T-helper 2 cell treated with Interferon-gamma antibody and Interleukin-4, amounts not matched to agents 5 μg/mL and 100 μg/mL, for 36 hours (primary cell): ENCODE data around the gene ILKAP.

Experiments
- DNase-seq: peaks from one replicate; pipeline ENCODE4 v3.0.0; 2021; ENCODE audit warnings: low spot score
- H3K27ac Mint-ChIP-seq: one replicate; pipeline ENCODE4 v1.8.0; 2021; ENCODE audit warnings: mild to moderate bottlenecking, mixed read lengths
- H3K27me3 Mint-ChIP-seq: one replicate; pipeline ENCODE4 v1.8.0; 2021; ENCODE audit warnings: low read depth, mixed read lengths
- H3K36me3 Mint-ChIP-seq: one replicate; pipeline ENCODE4 v1.8.0; 2021; ENCODE audit warnings: low read depth, mixed read lengths
- H3K4me1 Mint-ChIP-seq: one replicate; pipeline ENCODE4 v1.8.0; 2021; ENCODE audit warnings: low read depth, mixed read lengths
- H3K4me3 Mint-ChIP-seq: one replicate; pipeline ENCODE4 v1.8.0; 2022; ENCODE audit warnings: mild to moderate bottlenecking, moderate library complexity, mixed read lengths
- H3K9me3 Mint-ChIP-seq: one replicate; pipeline ENCODE4 v1.8.0; 2021; ENCODE audit warnings: mixed read lengths

ILKAP gene

GRCh38 chr2:238139196-238140039 lies 64.1 kb downstream of the ILKAP start:
- Mint-ChIP-seq H3K36me3 (no peaks in the 10 kb centered on the region), H3K4me1 (no peaks in the 10 kb centered on the region), H3K4me3 (no peak overlapping the region), H3K9me3 (no peaks in the 10 kb centered on the region), H3K27ac (no peak overlapping the region), H3K27me3 (no peaks in the 10 kb centered on the region)
- DNase-seq, result peak; percentile 25

- Mint-ChIP-seq H3K36me3 (no peaks in the 10 kb centered on the region), H3K27me3 (no peaks in the 10 kb centered on the region), H3K27ac (no peak within 1 kb of the TSS), H3K4me3 (no peak within 1 kb of the TSS), H3K4me1 (no peaks in the 10 kb centered on the region), H3K9me3 (no peaks in the 10 kb centered on the region)
- DNase-seq, result no peak
These were observed 64.9 kb downstream of the ILKAP start, which contains the start of gene KLHL30 for GRCh38 chr2:238138331-238139195. KLHL30 (plus strand) TSS chr2:238138668; CDS start chr2:238140755, 2,087 bp downstream.

- no peaks in the 10 kb centered on the region for H3K9me3 Mint-ChIP-seq
- DNase-seq, result no peak
- H3K27me3 Mint-ChIP-seq, result no peaks in the 10 kb centered on the region
- no peak overlapping the region for H3K27ac Mint-ChIP-seq
- H3K36me3 Mint-ChIP-seq, result no peaks in the 10 kb centered on the region
- no peaks in the 10 kb centered on the region for H3K4me1 Mint-ChIP-seq
- no peak overlapping the region for H3K4me3 Mint-ChIP-seq
These were observed 65.6 kb downstream of the ILKAP start for GRCh38 chr2:238137885-238138284.

- Mint-ChIP-seq H3K4me3 (no peak overlapping the region), H3K36me3 (no peaks in the 10 kb centered on the region), H3K27me3 (no peaks in the 10 kb centered on the region), H3K27ac (no peak overlapping the region), H3K9me3 (no peaks in the 10 kb centered on the region), H3K4me1 (no peaks in the 10 kb centered on the region)
- DNase-seq, result no peak
These were observed 66.5 kb downstream of the ILKAP start for GRCh38 chr2:238136820-238137537.

- DNase-seq, result no peak
- Mint-ChIP-seq H3K27me3 (no peaks in the 10 kb centered on the region), H3K36me3 (no peaks in the 10 kb centered on the region), H3K4me1 (no peaks in the 10 kb centered on the region), H3K27ac (no peak overlapping the region), H3K9me3 (no peaks in the 10 kb centered on the region), H3K4me3 (no peak overlapping the region)
These were observed 67.8 kb downstream of the ILKAP start for GRCh38 chr2:238135601-238136150.

DNA sequence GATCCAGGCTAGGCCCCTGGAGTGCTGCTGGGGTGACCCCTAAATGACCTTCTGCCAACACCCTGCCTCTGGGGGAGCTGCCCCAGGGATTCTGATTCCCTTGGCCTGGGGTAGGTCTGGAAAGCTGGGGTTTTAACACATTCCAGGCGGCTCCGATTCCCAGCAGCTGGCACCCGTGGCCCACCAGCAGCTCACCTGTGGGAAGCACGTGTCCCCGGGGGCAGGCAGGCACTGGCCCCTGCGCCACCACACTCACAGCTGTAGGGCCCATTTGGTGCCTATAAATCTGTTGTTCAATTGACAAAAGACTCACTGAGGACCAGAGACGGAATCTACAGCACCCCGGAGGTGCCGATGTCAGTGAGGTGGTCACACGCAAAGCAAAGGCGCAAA lies 69.1 kb downstream of the ILKAP start:
- Mint-ChIP-seq H3K27me3 (no peaks in the 10 kb centered on the region), H3K9me3 (no peaks in the 10 kb centered on the region), H3K4me1 (no peaks in the 10 kb centered on the region), H3K4me3 (no peak overlapping the region), H3K27ac (no peak overlapping the region), H3K36me3 (no peaks in the 10 kb centered on the region)
- DNase-seq, result no peak

DNA sequence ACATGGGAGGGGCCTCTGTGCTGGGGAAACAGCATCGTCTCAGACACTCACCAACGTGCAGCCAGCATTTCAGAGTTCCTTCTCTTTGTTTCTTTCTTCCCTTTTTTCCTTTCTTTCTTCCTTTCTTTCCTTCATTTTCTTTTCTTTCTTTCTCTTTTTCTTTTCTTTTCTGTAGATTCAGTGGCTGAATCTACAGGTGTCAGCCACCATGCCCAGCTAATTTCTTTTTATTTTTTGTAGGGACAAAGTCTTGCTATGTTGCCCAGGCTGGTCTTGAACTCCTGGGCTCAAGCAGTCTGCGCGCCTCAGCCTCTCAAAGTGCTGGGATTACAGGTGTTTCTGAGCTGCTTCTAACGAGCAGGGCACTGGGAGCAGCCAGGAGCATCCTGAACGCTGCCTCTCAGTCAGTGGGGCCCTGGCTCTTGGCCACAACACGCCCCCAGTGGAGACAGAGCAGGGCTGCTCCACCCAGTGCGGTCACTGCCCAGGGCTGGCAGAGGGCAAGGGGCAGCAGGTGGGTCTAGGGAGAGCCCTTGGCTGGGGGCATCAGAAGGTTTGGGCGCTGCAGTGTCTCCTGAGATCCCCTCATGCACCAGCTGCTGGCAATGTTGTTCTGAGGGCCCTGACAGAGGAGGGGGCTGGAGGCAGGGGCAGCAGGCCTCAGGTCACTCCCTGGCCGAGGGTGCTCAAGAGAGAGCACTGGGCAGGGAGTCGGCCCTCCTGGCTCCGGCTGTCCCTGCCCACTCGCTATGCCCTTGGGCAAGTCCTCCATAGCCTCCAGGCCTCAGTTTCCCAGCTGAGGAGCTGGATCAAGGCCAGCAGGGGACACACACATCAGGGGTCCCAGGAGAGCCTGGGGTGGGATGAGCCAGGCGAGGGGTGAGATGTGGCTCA lies 69.7 kb downstream of the ILKAP start:
- Mint-ChIP-seq H3K9me3 (no peaks in the 10 kb centered on the region), H3K27ac (no peak overlapping the region), H3K27me3 (no peaks in the 10 kb centered on the region), H3K36me3 (no peaks in the 10 kb centered on the region), H3K4me1 (no peaks in the 10 kb centered on the region), H3K4me3 (no peak overlapping the region)
- no peak for DNase-seq

- no peaks in the 10 kb centered on the region for H3K36me3 Mint-ChIP-seq
- no peak overlapping the region for H3K27ac Mint-ChIP-seq
- no peak for DNase-seq
- no peaks in the 10 kb centered on the region for H3K9me3 Mint-ChIP-seq
- no peaks in the 10 kb centered on the region for H3K4me1 Mint-ChIP-seq
- no peak overlapping the region for H3K4me3 Mint-ChIP-seq
- H3K27me3 Mint-ChIP-seq, result no peaks in the 10 kb centered on the region
These were observed 70.7 kb downstream of the ILKAP start for GRCh38 chr2:238132463-238133450.

DNA sequence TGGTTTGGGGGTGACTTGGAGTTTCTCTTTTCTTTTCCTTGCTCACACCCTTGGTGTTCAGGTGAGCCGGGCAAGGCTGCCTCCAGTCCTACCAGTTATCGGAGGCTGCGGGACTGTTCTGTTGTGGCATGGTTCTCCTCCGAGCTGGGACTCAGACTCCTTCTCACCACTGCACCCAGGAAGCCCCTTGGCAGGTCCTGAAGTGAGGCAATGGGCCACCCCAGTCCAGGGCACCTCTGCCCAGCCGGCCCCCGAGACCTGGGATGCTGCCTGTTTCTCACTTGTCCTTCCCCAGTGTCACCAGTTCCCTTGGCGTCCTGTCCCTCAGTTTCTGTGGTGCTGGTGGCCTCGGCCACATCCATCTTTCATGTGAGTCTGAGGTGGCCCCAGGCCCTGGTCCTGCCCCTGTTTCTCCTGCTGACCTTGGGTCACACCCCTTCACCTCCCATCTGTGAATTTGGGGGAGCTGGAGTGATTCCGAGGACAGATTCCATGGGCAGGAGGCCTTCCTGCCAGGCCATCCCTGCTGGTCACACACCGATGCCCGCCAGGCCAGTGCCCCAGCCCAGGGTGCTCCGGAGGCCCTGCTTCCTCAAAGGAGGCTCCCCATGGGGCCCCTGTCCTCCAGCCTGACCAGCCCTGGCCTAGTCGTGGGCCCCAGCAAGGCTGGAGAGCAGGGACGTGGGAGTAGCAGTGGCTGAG lies 71.6 kb downstream of the ILKAP start:
- Mint-ChIP-seq H3K27me3 (no peaks in the 10 kb centered on the region), H3K27ac (no peak overlapping the region), H3K4me3 (no peak overlapping the region), H3K9me3 (no peaks in the 10 kb centered on the region), H3K36me3 (no peaks in the 10 kb centered on the region), H3K4me1 (no peaks in the 10 kb centered on the region)
- DNase-seq, result no peak

- H3K4me3 Mint-ChIP-seq, result no peak overlapping the region
- H3K27me3 Mint-ChIP-seq, result no peaks in the 10 kb centered on the region
- no peak overlapping the region for H3K27ac Mint-ChIP-seq
- H3K9me3 Mint-ChIP-seq, result no peaks in the 10 kb centered on the region
- no peaks in the 10 kb centered on the region for H3K36me3 Mint-ChIP-seq
- no peaks in the 10 kb centered on the region for H3K4me1 Mint-ChIP-seq
- DNase-seq, result no peak
These were observed 72.5 kb downstream of the ILKAP start for GRCh38 chr2:238130696-238131628.

DNA sequence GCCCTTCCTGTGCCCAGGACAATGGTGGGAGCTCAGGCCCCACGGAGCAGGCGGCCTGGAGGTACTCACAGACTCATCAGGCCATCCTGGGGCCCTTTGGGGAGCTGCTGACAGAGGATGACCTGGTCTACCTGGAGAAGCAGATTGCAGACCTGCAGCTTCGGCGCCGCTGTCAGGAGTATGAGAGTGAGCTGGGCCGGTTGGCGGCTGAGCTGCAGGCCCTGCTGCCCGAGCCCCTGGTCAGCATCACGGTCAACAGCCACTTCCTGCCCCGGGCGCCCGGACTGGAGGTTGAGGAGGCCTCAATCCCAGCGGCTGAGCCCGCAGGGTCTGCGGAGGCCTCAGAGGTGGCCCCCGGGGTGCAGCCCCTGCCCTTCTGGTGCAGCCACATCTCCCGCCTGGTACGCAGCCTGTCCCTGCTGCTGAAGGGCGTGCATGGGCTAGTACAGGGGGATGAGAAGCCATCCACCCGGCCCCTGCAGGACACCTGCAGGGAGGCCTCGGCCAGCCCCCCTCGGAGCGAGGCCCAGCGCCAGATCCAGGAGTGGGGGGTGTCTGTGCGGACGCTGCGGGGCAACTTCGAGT lies 73.3 kb downstream of the ILKAP start:
- no peak for DNase-seq
- no peaks in the 10 kb centered on the region for H3K27me3 Mint-ChIP-seq
- H3K4me3 Mint-ChIP-seq, result no peak overlapping the region
- H3K4me1 Mint-ChIP-seq, result no peaks in the 10 kb centered on the region
- H3K9me3 Mint-ChIP-seq, result no peaks in the 10 kb centered on the region
- H3K36me3 Mint-ChIP-seq, result no peaks in the 10 kb centered on the region
- no peak overlapping the region for H3K27ac Mint-ChIP-seq
